SH-SY5Y (cell line): ENCODE measurements around the gene NHLRC4.

Experiments used
- GATA2 ChIP-seq: IDR thresholded peaks from 2 replicates; pipeline ENCODE4 v1.6.1; 2011; ENCODE audit warnings: mild to moderate bottlenecking, low read depth, low read length
- GATA3 ChIP-seq: IDR thresholded peaks from 2 replicates; pipeline ENCODE4 v1.6.1; 2011; ENCODE audit warnings: low read depth, mild to moderate bottlenecking, low read length, moderate library complexity

NHLRC4 gene

GRCh38 chr16:566475-567372, at the start of gene NHLRC4:
TSS of gene NHLRC4 (plus strand) at chr16:567005. CDS start at chr16:568048, 1,043 bp downstream.
- TF ChIP-seq GATA3 (no peak), GATA2 (no peak)

GRCh38 chr16:518858-519257, 47.9 kb upstream of the NHLRC4 start:
- TF ChIP-seq GATA3: no peak
- TF ChIP-seq GATA2: no peak

- TF ChIP-seq GATA3 (no peak), GATA2 (no peak)
Observed at GRCh38 chr16:519425-519824, 47.4 kb upstream of the NHLRC4 start.

- TF ChIP-seq GATA3: no peak
- no peak for TF ChIP-seq GATA2
Observed at GRCh38 chr16:519841-520687, 46.7 kb upstream of the NHLRC4 start.

GRCh38 chr16:520847-521246, 46.0 kb upstream of the NHLRC4 start:
- TF ChIP-seq GATA3 (no peak), GATA2 (no peak)

- TF ChIP-seq GATA3 (no peak), GATA2 (no peak)
Observed at GRCh38 chr16:521381-522210, 45.2 kb upstream of the NHLRC4 start.

GRCh38 chr16:522320-523096, 44.3 kb upstream of the NHLRC4 start:
- TF ChIP-seq GATA2 (no peak), GATA3 (no peak)

GRCh38 chr16:523097-523741, 43.6 kb upstream of the NHLRC4 start:
- no peak for TF ChIP-seq GATA3
- TF ChIP-seq GATA2: no peak

GRCh38 chr16:524274-525040, 42.3 kb upstream of the NHLRC4 start:
- no peak for TF ChIP-seq GATA3

- TF ChIP-seq GATA3: no peak
- TF ChIP-seq GATA2: no peak
Observed at GRCh38 chr16:525123-525519, 41.7 kb upstream of the NHLRC4 start.

- TF ChIP-seq GATA3 (no peak), GATA2 (no peak)
Observed at GRCh38 chr16:525520-526180, 41.2 kb upstream of the NHLRC4 start.
